Activated naive CD4-positive, alpha-beta T cell treated with anti-CD3 and anti-CD28 coated beads, Interleukin-2, amount 10 ng/mL, durations not matched to agents 7 days and 5 days (primary cell): ENCODE measurements around the gene FRMD8.

Experiments used
- CTCF ChIA-PET: fragments of 350-600 bp; sonication (Branson Sonifier 250); formaldehyde crosslinking; loops from one replicate; lab custom pipeline; 2021; ENCODE audit warnings: antibody characterized with exemption; lab: Charles Lee
- DNase-seq: peaks from one replicate; pipeline ENCODE4 v3.0.0-alpha.2; 2020
- H3K27ac Mint-ChIP-seq: one replicate; pipeline ENCODE4 v1.8.0; 2021; ENCODE audit warnings: mild to moderate bottlenecking, moderate library complexity, mixed read lengths
- H3K27me3 Mint-ChIP-seq: one replicate; pipeline ENCODE4 v1.8.0; 2021; ENCODE audit warnings: mild to moderate bottlenecking, mixed read lengths
- H3K36me3 Mint-ChIP-seq: one replicate; pipeline ENCODE4 v1.8.0; 2021; ENCODE audit warnings: mixed read lengths
- H3K4me1 Mint-ChIP-seq: one replicate; pipeline ENCODE4 v1.8.0; 2021; ENCODE audit warnings: mixed read lengths
- H3K4me3 Mint-ChIP-seq: one replicate; pipeline ENCODE4 v1.8.0; 2021; ENCODE audit warnings: mild to moderate bottlenecking, moderate library complexity, mixed read lengths
- H3K9me3 Mint-ChIP-seq: one replicate; pipeline ENCODE4 v1.8.0; 2021; ENCODE audit warnings: mixed read lengths

FRMD8 gene

GRCh38 chr11:65392186-65392829 lies 5.9 kb downstream of the FRMD8 start:
- Mint-ChIP-seq H3K9me3 (no peaks in the 10 kb centered on the region), H3K27me3 (no peaks in the 10 kb centered on the region), H3K4me1 (peaks cover 37% of the 10 kb centered on the region), H3K36me3 (peaks cover 26% of the 10 kb centered on the region), H3K4me3 (no peak overlapping the region), H3K27ac (no peak overlapping the region)
- CTCF ChIA-PET, result interaction anchor here (0.7 to 2.3 kb wide), 2 partner anchors 24 kb away, joined by 4 to 10 read pairs; no protein-coding TSS in a partner anchor
- no peak for DNase-seq

GRCh38 chr11:65392899-65393298 lies 6.5 kb downstream of the FRMD8 start:
- no peaks in the 10 kb centered on the region for H3K9me3 Mint-ChIP-seq
- DNase-seq, result no peak
- no peaks in the 10 kb centered on the region for H3K27me3 Mint-ChIP-seq
- H3K36me3 Mint-ChIP-seq, result peaks cover 27% of the 10 kb centered on the region
- H3K4me3 Mint-ChIP-seq, result no peak overlapping the region
- H3K27ac Mint-ChIP-seq, result no peak overlapping the region
- CTCF ChIA-PET, result interaction anchor here (0.7 to 2.3 kb wide), 2 partner anchors 24 to 25 kb away, joined by 4 to 10 read pairs; no protein-coding TSS in a partner anchor
- H3K4me1 Mint-ChIP-seq, result peaks cover 33% of the 10 kb centered on the region

GRCh38 chr11:65393513-65394079 lies 7.2 kb downstream of the FRMD8 start:
- DNase-seq, result no peak
- CTCF ChIA-PET, result interaction anchor here (2.3 kb wide), 1 partner anchor 23 kb away, joined by 10 read pairs; no protein-coding TSS in a partner anchor
- H3K27me3 Mint-ChIP-seq, result no peaks in the 10 kb centered on the region
- no peak overlapping the region for H3K4me3 Mint-ChIP-seq
- H3K4me1 Mint-ChIP-seq, result peaks cover 26% of the 10 kb centered on the region
- no peak overlapping the region for H3K27ac Mint-ChIP-seq
- H3K9me3 Mint-ChIP-seq, result no peaks in the 10 kb centered on the region
- peaks cover 28% of the 10 kb centered on the region for H3K36me3 Mint-ChIP-seq

GRCh38 chr11:65394125-65394536 lies 7.7 kb downstream of the FRMD8 start:
- H3K27ac Mint-ChIP-seq, result no peak overlapping the region
- H3K4me3 Mint-ChIP-seq, result no peak overlapping the region
- no peak for DNase-seq
- no peaks in the 10 kb centered on the region for H3K27me3 Mint-ChIP-seq
- peaks cover 26% of the 10 kb centered on the region for H3K36me3 Mint-ChIP-seq
- H3K9me3 Mint-ChIP-seq, result no peaks in the 10 kb centered on the region
- CTCF ChIA-PET, result no interaction called here
- peaks cover 21% of the 10 kb centered on the region for H3K4me1 Mint-ChIP-seq

GRCh38 chr11:65395961-65396530 lies 9.6 kb downstream of the FRMD8 start:
- no peaks in the 10 kb centered on the region for H3K27me3 Mint-ChIP-seq
- CTCF ChIA-PET, result interaction anchor here (1.1 kb wide), 1 partner anchor 114 kb away, joined by 3 read pairs; no protein-coding TSS in a partner anchor
- no peaks in the 10 kb centered on the region for H3K9me3 Mint-ChIP-seq
- no peak overlapping the region for H3K4me3 Mint-ChIP-seq
- peaks cover 3% of the 10 kb centered on the region for H3K4me1 Mint-ChIP-seq
- DNase-seq, result no peak
- H3K36me3 Mint-ChIP-seq, result peaks cover 31% of the 10 kb centered on the region
- no peak overlapping the region for H3K27ac Mint-ChIP-seq

GRCh38 chr11:65396769-65397745 lies 10.6 kb downstream of the FRMD8 start:
- H3K36me3 Mint-ChIP-seq, result peaks cover 29% of the 10 kb centered on the region
- H3K4me1 Mint-ChIP-seq, result no peaks in the 10 kb centered on the region
- no peak overlapping the region for H3K27ac Mint-ChIP-seq
- no peak for DNase-seq
- no peaks in the 10 kb centered on the region for H3K9me3 Mint-ChIP-seq
- H3K27me3 Mint-ChIP-seq, result no peaks in the 10 kb centered on the region
- CTCF ChIA-PET, result interaction anchor here (0.9 to 1.1 kb wide), 2 partner anchors 17 to 113 kb away, joined by 3 to 4 read pairs; no protein-coding TSS in a partner anchor
- H3K4me3 Mint-ChIP-seq, result no peak overlapping the region

GRCh38 chr11:65398362-65398910 lies 12.0 kb downstream of the FRMD8 start:
- Mint-ChIP-seq H3K9me3 (no peaks in the 10 kb centered on the region), H3K4me3 (no peak overlapping the region), H3K4me1 (peaks cover 3% of the 10 kb centered on the region), H3K27ac (peak overlapping the region; percentile 45), H3K27me3 (no peaks in the 10 kb centered on the region), H3K36me3 (peaks cover 28% of the 10 kb centered on the region)
- DNase-seq, result no peak
- CTCF ChIA-PET, result interaction anchor here (0.8 kb wide), 1 partner anchor 10 kb away, joined by 3 read pairs; no protein-coding TSS in a partner anchor

- no peaks in the 10 kb centered on the region for H3K9me3 Mint-ChIP-seq
- H3K4me1 Mint-ChIP-seq, result peaks cover 8% of the 10 kb centered on the region
- no peaks in the 10 kb centered on the region for H3K27me3 Mint-ChIP-seq
- no peak for DNase-seq
- CTCF ChIA-PET, result no interaction called here
- H3K36me3 Mint-ChIP-seq, result peaks cover 30% of the 10 kb centered on the region
- H3K27ac Mint-ChIP-seq, result no peak overlapping the region
- no peak overlapping the region for H3K4me3 Mint-ChIP-seq
Observed at GRCh38 chr11:65399249-65399648, 12.8 kb downstream of the FRMD8 start.

GRCh38 chr11:65399845-65400244 lies 13.4 kb downstream of the FRMD8 start:
- H3K27ac Mint-ChIP-seq, result no peak overlapping the region
- H3K4me1 Mint-ChIP-seq, result peaks cover 8% of the 10 kb centered on the region
- H3K27me3 Mint-ChIP-seq, result no peaks in the 10 kb centered on the region
- no peaks in the 10 kb centered on the region for H3K9me3 Mint-ChIP-seq
- peaks cover 35% of the 10 kb centered on the region for H3K36me3 Mint-ChIP-seq
- no peak for DNase-seq
- CTCF ChIA-PET, result interaction anchor here (0.8 kb wide), 1 partner anchor 72 kb away, joined by 3 read pairs; no protein-coding TSS in a partner anchor
- no peak overlapping the region for H3K4me3 Mint-ChIP-seq

GRCh38 chr11:65400307-65401072 lies 14.1 kb downstream of the FRMD8 start:
- no peaks in the 10 kb centered on the region for H3K9me3 Mint-ChIP-seq
- H3K4me1 Mint-ChIP-seq, result peaks cover 8% of the 10 kb centered on the region
- DNase-seq, result no peak
- H3K4me3 Mint-ChIP-seq, result no peak overlapping the region
- H3K36me3 Mint-ChIP-seq, result peaks cover 34% of the 10 kb centered on the region
- CTCF ChIA-PET, result interaction anchor here (0.8 kb wide), 1 partner anchor 71 kb away, joined by 3 read pairs; no protein-coding TSS in a partner anchor
- H3K27me3 Mint-ChIP-seq, result no peaks in the 10 kb centered on the region
- H3K27ac Mint-ChIP-seq, result no peak overlapping the region

GRCh38 chr11:65401073-65401802 lies 14.8 kb downstream of the FRMD8 start:
- CTCF ChIA-PET, result no interaction called here
- no peaks in the 10 kb centered on the region for H3K9me3 Mint-ChIP-seq
- H3K4me3 Mint-ChIP-seq, result no peak overlapping the region
- DNase-seq, result no peak
- H3K27me3 Mint-ChIP-seq, result no peaks in the 10 kb centered on the region
- no peak overlapping the region for H3K27ac Mint-ChIP-seq
- peaks cover 8% of the 10 kb centered on the region for H3K4me1 Mint-ChIP-seq
- peaks cover 34% of the 10 kb centered on the region for H3K36me3 Mint-ChIP-seq

GRCh38 chr11:65401803-65402248 lies 15.4 kb downstream of the FRMD8 start:
- no peaks in the 10 kb centered on the region for H3K9me3 Mint-ChIP-seq
- H3K4me1 Mint-ChIP-seq, result peaks cover 8% of the 10 kb centered on the region
- no peak overlapping the region for H3K27ac Mint-ChIP-seq
- H3K4me3 Mint-ChIP-seq, result no peak overlapping the region
- H3K27me3 Mint-ChIP-seq, result no peaks in the 10 kb centered on the region
- CTCF ChIA-PET, result interaction anchor here (2.0 kb wide), 1 partner anchor 15 kb away, joined by 12 read pairs; no protein-coding TSS in a partner anchor
- DNase-seq, result no peak
- H3K36me3 Mint-ChIP-seq, result peaks cover 34% of the 10 kb centered on the region
